ENCODE results near the gene GRK7. TPM values are rescaled to one million over a fixed set of nuclear protein-coding genes. Genes with fewer than 3 reads are reported as not detected.

Gene GRK7
- total RNA-seq, 1 donor: not detected

DNA sequence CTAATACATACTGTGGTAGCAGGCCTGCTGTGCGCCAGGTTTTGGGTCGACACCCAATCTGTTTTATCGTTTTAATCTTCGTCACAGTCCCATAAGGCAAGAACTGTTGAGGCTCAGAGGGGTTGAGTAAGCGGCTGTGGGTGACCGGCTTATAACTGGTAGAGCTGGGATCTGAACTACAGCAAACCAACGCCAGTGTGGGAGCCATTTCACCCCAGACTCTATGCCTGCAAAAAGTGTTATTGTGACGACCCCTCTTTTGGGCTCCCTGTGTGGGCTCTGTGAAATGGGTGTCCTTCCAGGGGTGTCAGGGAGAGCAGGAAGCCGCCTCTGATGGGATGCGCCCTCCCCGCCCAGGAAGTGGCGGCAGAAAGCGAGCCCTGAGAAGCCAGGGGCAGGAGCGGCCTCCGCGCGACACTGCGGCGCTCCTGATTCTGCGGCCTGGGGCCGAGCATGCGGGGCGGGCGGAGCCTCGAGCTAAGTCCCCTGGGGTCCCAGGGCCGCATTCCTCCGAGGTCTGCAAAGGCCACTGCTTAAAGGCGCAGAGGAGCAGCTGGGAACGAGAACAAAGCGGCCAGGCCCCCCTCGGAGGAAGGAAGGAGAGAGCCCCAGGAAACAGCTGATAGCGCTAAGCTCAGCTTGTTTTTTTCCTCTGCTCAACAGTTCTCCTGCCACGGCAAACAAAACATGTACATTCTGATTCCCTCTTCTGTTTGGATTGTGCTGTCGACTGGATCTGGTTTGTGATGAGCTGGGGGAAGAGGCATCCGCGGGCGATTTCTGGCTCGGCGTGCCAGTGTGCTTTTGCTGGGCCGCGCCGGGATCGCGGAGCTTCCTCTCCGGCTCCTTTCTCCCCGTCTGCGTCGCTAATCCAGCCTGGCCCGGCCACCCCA lies 33.9 kb downstream of the GRK7 start:
- TF ChIP-seq, protein P1, sequence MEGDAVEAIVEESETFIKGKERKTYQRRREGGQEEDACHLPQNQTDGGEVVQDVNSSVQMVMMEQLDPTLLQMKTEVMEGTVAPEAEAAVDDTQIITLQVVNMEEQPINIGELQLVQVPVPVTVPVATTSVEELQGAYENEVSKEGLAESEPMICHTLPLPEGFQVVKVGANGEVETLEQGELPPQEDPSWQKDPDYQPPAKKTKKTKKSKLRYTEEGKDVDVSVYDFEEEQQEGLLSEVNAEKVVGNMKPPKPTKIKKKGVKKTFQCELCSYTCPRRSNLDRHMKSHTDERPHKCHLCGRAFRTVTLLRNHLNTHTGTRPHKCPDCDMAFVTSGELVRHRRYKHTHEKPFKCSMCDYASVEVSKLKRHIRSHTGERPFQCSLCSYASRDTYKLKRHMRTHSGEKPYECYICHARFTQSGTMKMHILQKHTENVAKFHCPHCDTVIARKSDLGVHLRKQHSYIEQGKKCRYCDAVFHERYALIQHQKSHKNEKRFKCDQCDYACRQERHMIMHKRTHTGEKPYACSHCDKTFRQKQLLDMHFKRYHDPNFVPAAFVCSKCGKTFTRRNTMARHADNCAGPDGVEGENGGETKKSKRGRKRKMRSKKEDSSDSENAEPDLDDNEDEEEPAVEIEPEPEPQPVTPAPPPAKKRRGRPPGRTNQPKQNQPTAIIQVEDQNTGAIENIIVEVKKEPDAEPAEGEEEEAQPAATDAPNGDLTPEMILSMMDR (IDR thresholded peaks at IDR 0.05; ENCODE audit: extremely low read depth, low read depth, low read length): no peak
- Histone ChIP-seq H3K36me3 (ENCODE audit: insufficient read depth, low read length) (no peaks in the 10 kb centered on the region), H3K27ac (ENCODE audit: low read depth, low read length) (peak overlapping the region; percentile 21), H3K4me1 (ENCODE audit: insufficient read depth, low read length) (peaks cover 3% of the 10 kb centered on the region), H3K79me2 (ENCODE audit: insufficient read depth, low read length) (no peaks in the 10 kb centered on the region), H4K20me1 (ENCODE audit: insufficient read depth, low read length) (no peaks in the 10 kb centered on the region), H3K27me3 (ENCODE audit: insufficient read depth, low read length) (no peaks in the 10 kb centered on the region), H2AFZ (ENCODE audit: low read length) (peak overlapping the region; percentile 97), H3K9me3 (ENCODE audit: low read depth, low read length) (no peaks in the 10 kb centered on the region), H3K4me2 (ENCODE audit: insufficient read depth, low read length) (peak overlapping the region; percentile 87), H3K4me3 (ENCODE audit: insufficient read depth, low read length) (peak overlapping the region; percentile 69)
- peak; percentile 77 for DNase-seq (ENCODE audit: insufficient read length, low spot score, missing footprints)

GRCh38 chr3:141797819-141798447 lies 34.7 kb downstream of the GRK7 start:
- Histone ChIP-seq H3K9me3 (ENCODE audit: low read depth, low read length) (no peaks in the 10 kb centered on the region), H3K4me2 (ENCODE audit: insufficient read depth, low read length) (peak overlapping the region; percentile 87), H2AFZ (ENCODE audit: low read length) (peak overlapping the region; percentile 97), H3K36me3 (ENCODE audit: insufficient read depth, low read length) (no peaks in the 10 kb centered on the region), H4K20me1 (ENCODE audit: insufficient read depth, low read length) (no peaks in the 10 kb centered on the region), H3K27ac (ENCODE audit: low read depth, low read length) (no peak overlapping the region), H3K4me3 (ENCODE audit: insufficient read depth, low read length) (peak overlapping the region; percentile 69), H3K79me2 (ENCODE audit: insufficient read depth, low read length) (no peaks in the 10 kb centered on the region), H3K4me1 (ENCODE audit: insufficient read depth, low read length) (peaks cover 3% of the 10 kb centered on the region), H3K27me3 (ENCODE audit: insufficient read depth, low read length) (no peaks in the 10 kb centered on the region)
- TF ChIP-seq, protein P1 (IDR thresholded peaks at IDR 0.05; ENCODE audit: extremely low read depth, low read depth, low read length): no peak
- no peak for DNase-seq (ENCODE audit: insufficient read length, low spot score, missing footprints)

DNA sequence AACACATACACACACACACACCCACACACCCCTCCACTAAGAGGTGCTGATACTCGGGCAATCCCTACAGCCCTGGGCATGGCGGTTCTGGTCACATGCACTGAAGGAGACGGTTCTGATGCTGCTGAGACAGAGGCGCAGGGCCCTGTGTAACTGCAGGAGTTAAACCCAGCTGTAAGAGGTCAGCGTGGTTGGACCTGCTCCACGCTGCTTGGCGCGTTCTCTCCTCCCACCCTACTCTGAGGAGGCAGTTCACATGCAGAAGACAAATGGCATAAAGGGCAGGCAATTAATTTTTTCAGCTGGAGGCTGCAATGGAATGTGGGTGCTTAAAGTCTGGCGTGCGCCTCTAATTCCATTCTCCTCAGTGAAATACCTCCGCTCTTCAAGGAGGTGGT lies 35.2 kb downstream of the GRK7 start:
- Histone ChIP-seq H3K4me3 (ENCODE audit: insufficient read depth, low read length) (no peak overlapping the region), H3K27me3 (ENCODE audit: insufficient read depth, low read length) (no peaks in the 10 kb centered on the region), H3K4me2 (ENCODE audit: insufficient read depth, low read length) (no peak overlapping the region), H2AFZ (ENCODE audit: low read length) (no peak overlapping the region), H3K4me1 (ENCODE audit: insufficient read depth, low read length) (peaks cover 3% of the 10 kb centered on the region), H3K27ac (ENCODE audit: low read depth, low read length) (no peak overlapping the region), H3K79me2 (ENCODE audit: insufficient read depth, low read length) (no peaks in the 10 kb centered on the region), H3K9me3 (ENCODE audit: low read depth, low read length) (no peaks in the 10 kb centered on the region), H4K20me1 (ENCODE audit: insufficient read depth, low read length) (no peaks in the 10 kb centered on the region), H3K36me3 (ENCODE audit: insufficient read depth, low read length) (no peaks in the 10 kb centered on the region)
- TF ChIP-seq, protein P1 (IDR thresholded peaks at IDR 0.05; ENCODE audit: extremely low read depth, low read depth, low read length): no peak
- DNase-seq (ENCODE audit: insufficient read length, low spot score, missing footprints): no peak
